HAP-1 (cell line): ENCODE results near the gene AGAP1.

Experiments
- DNase-seq, 2 experiments: peaks; one replicate each; pipeline ENCODE4 v3.0.0-alpha.2; 2016 to 2020; ENCODE audit warnings: low spot score in 2 of 2
- H3K27me3 ChIP-seq: fragments of 250-450 bp; sonication (Bioruptor Pico); 2 replicates; pipeline ENCODE4 v1.5.1; 2020; ENCODE audit warnings: low read depth, mild to moderate bottlenecking, moderate library complexity
- H3K36me3 ChIP-seq: fragments of 250-450 bp; sonication (Bioruptor Pico); replicated peaks from 2 replicates; pipeline ENCODE4 v1.5.1; 2020; ENCODE audit warnings: mild to moderate bottlenecking
- H3K4me1 ChIP-seq: fragments of 250-450 bp; sonication (Bioruptor Pico); 2 replicates; pipeline ENCODE4 v1.5.1; 2020; ENCODE audit warnings: mild to moderate bottlenecking
- H3K4me3 ChIP-seq: fragments of 250-450 bp; sonication (Bioruptor Pico); 2 replicates; pipeline ENCODE4 v1.5.1; 2020; ENCODE audit warnings: mild to moderate bottlenecking, moderate library complexity
- H3K9me3 ChIP-seq: fragments of 250-450 bp; sonication (Bioruptor Pico); 2 replicates; pipeline ENCODE4 v1.5.1; 2020; ENCODE audit warnings: mild to moderate bottlenecking, moderate library complexity
- in situ Hi-C: fragments of 300-500 bp; cut with MboI; formaldehyde crosslinking; loops from 3 replicates; pipeline ENCODE4 v1.14.3; 2020; ENCODE audit warnings: low sequenced_read_pairs, inconsistent platforms, mixed read lengths

The AGAP1 gene

DNA sequence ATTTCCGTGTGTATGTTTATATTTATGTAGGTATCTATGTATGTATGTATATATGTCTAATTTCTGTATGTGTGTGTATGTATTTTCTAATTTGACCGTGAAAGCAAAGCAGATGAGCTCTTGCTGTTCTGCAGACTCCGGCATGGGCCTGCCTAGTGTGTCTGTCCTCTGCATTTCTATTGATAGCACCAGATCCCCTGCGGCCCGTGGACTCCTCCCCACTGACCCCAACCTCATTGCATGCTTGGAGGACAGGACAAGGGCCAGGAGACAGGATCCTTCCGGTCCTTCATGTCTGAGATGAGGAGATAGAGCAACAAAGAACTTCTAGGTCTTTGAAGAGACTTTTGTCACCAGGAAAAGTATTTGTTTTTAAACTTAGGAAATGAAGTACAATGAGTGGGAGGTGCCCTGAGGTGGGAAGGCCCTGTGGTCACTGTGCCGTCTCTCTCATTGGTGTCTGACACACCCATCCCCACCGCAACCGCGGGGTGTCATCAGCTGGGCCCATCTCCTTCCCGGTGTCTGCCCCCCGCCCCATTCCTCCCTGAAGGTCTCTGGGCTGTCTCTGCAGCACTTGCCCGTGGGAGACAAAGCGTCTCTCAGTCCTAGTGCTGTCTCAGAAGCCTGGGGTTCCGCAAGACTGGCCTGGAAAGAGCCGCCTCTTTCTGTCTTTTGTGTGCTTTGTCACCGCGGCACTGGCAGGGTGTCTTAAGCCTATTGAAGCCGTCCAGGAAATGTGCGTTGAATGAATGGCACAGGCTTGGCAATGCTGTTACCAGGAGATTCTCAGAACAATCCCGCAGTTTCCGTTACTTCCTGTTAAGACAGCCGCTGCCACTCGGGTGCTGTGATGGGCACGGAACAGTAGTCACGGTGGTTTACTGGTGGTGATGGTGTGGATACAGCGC, 216.4 kb downstream of the AGAP1 start:
- DNase-seq, result no peak
- in situ Hi-C loops, result no loop called here
- no peak overlapping the region for H3K4me3 ChIP-seq
- no peaks in the 10 kb centered on the region for H3K27me3 ChIP-seq
- H3K4me1 ChIP-seq, result no peaks in the 10 kb centered on the region
- no peaks in the 10 kb centered on the region; the same call in 1 of the 2 replicates for H3K36me3 ChIP-seq
- no peaks in the 10 kb centered on the region for H3K9me3 ChIP-seq

GRCh38 chr2:235710933-235711332, 217.1 kb downstream of the AGAP1 start:
- in situ Hi-C loops, result no loop called here

GRCh38 chr2:235711527-235711926, 217.7 kb downstream of the AGAP1 start:
- Histone ChIP-seq H3K4me3 (no peak overlapping the region), H3K27me3 (no peaks in the 10 kb centered on the region), H3K36me3 (no peaks in the 10 kb centered on the region; the same call in 1 of the 2 replicates), H3K9me3 (no peaks in the 10 kb centered on the region), H3K4me1 (no peaks in the 10 kb centered on the region)
- in situ Hi-C loops, result no loop called here
- no peak for DNase-seq

More at GRCh38 chr2:235710933-235711332, 217.1 kb downstream of the AGAP1 start:
- Histone ChIP-seq H3K27me3 (no peaks in the 10 kb centered on the region), H3K9me3 (no peaks in the 10 kb centered on the region), H3K4me1 (no peaks in the 10 kb centered on the region), H3K4me3 (no peak overlapping the region), H3K36me3 (no peaks in the 10 kb centered on the region; the same call in 1 of the 2 replicates)
- no peak for DNase-seq

GRCh38 chr2:235712176-235712575, 218.3 kb downstream of the AGAP1 start:
- in situ Hi-C loops, result no loop called here
- no peaks in the 10 kb centered on the region for H3K9me3 ChIP-seq
- no peaks in the 10 kb centered on the region for H3K27me3 ChIP-seq
- DNase-seq, result no peak
- no peak overlapping the region for H3K4me3 ChIP-seq
- H3K4me1 ChIP-seq, result no peaks in the 10 kb centered on the region
- H3K36me3 ChIP-seq, result no peaks in the 10 kb centered on the region; the same call in 1 of the 2 replicates

DNA sequence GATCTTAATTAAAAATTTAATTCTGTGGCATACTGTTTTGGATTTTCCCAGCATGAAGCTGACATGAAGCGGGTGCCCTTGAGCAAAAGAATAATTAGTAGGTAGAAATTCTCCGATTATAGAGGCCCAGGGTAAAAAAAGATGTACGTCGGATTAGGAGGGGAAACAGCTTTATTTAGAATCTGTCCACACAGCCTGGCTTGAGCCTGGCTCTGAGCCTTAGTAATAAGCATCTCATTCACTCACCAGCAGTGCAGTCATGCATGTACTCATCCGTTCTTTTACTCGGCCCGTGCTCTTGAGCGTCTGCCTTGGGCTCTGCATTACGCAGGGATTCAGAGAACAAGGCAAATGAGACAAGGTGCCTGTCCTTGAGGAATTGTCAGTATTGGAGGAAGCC, 219.3 kb downstream of the AGAP1 start:
- no peak for DNase-seq
- H3K4me3 ChIP-seq, result no peak overlapping the region
- no peaks in the 10 kb centered on the region; the same call in 1 of the 2 replicates for H3K36me3 ChIP-seq
- H3K9me3 ChIP-seq, result no peaks in the 10 kb centered on the region
- H3K4me1 ChIP-seq, result no peaks in the 10 kb centered on the region
- in situ Hi-C loops, result no loop called here
- H3K27me3 ChIP-seq, result no peaks in the 10 kb centered on the region

DNA sequence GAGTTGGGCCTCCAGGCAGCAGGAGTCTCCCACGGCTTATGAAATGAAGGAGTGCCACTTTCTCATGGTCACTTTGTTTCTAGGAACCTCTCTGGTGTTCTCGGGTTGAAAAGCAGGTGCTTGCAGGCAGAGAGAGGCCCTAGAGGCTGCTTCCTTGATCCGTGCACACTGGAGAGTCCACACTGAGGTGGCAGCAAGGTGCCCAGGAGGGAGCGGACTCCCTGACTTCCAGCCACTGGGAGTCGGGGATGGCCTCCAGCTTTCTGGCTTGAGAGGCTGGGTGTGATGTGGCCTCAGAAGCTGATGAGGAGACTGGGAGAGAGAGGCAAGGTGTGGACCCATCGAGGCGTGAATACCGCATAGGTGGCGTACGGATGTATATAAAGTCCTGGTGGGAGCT, 221.8 kb downstream of the AGAP1 start:
- in situ Hi-C loops, result no loop called here
- Histone ChIP-seq H3K4me1 (no peaks in the 10 kb centered on the region), H3K9me3 (no peaks in the 10 kb centered on the region), H3K27me3 (no peaks in the 10 kb centered on the region), H3K36me3 (peaks cover 2% of the 10 kb centered on the region; the same call in 1 of the 2 replicates), H3K4me3 (no peak overlapping the region)
- no peak for DNase-seq

- 0 out of 2 replicates have a peak, but pooled peaks cover 2% of the 10 kb centered on the region for H3K36me3 ChIP-seq
- H3K4me3 ChIP-seq, result no peak overlapping the region
- no peaks in the 10 kb centered on the region for H3K9me3 ChIP-seq
- H3K4me1 ChIP-seq, result no peaks in the 10 kb centered on the region
- no peaks in the 10 kb centered on the region for H3K27me3 ChIP-seq
- no peak for DNase-seq
- in situ Hi-C loops, result no loop called here
Measured at GRCh38 chr2:235716875-235717496, 223.1 kb downstream of the AGAP1 start.

DNA sequence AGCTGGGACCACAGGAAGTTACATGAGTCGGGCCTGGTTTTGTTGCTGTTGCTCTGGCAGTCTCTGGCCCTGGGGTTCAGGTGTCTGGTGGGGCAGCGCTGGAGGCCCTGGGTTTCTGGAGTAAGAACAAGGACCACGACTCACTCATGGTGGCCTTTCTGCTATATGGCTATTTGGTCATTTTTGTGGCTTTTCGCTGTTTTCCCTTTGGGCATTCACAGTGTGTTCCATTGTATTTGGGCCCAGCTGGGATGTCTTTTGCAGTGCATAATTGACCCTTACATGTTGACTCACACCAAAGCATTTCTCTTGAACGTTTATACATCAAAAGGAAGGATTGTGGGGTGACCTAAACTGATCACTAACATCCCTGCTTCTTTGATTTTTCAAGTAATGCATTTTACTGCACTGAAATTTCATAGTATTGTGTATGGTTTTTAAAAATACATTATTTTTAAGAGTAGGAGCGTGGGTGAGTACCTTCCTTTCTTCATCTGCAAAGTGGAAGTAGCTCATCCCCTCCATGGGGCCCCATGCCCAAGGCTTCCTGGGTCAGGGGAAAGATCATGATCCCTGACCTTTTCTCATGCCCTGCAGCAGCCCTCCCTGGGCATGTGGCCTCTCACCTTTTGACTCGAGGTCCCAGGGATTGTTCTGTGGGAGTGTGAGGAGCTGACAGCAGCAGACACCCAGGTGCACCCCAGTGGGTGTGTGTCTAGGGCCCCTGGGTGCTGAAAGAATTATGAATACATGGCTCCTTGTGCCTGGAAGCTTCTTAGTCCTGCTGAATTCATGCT, 225.5 kb downstream of the AGAP1 start:
- in situ Hi-C loops, result no loop called here
- no peaks in the 10 kb centered on the region for H3K27me3 ChIP-seq
- H3K9me3 ChIP-seq, result no peaks in the 10 kb centered on the region
- DNase-seq, result no peak
- H3K4me3 ChIP-seq, result no peak overlapping the region
- 0 out of 2 replicates have a peak, but pooled peaks cover 2% of the 10 kb centered on the region for H3K36me3 ChIP-seq
- H3K4me1 ChIP-seq, result no peaks in the 10 kb centered on the region

GRCh38 chr2:235721625-235722024, 227.8 kb downstream of the AGAP1 start:
- DNase-seq, result no peak
- in situ Hi-C loops, result no loop called here
- Histone ChIP-seq H3K4me1 (no peaks in the 10 kb centered on the region), H3K4me3 (no peak overlapping the region), H3K36me3 (0 out of 2 replicates have a peak, but pooled peaks cover 2% of the 10 kb centered on the region), H3K9me3 (no peaks in the 10 kb centered on the region), H3K27me3 (no peaks in the 10 kb centered on the region)

DNA sequence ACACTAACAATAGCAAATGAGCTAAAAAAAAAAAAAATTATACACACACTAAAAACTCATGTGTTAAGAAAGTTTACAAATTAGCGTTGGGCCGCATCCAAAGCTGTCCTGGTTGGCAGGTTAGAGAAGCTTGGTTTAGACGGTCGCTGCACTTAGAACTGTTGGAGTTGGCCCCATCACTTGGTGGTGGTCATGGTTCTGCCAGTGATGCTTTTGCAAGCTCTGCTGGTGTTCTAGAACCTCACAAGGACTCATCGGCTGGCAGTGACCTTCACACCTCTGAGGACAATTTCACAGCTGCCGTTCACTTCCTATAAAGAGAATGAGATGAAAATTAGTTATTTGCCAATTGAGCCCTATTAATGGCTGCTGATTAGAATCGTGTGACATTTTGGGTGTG, 229.0 kb downstream of the AGAP1 start:
- H3K4me1 ChIP-seq, result no peaks in the 10 kb centered on the region
- no peaks in the 10 kb centered on the region for H3K27me3 ChIP-seq
- H3K36me3 ChIP-seq, result 0 out of 2 replicates have a peak, but pooled peaks cover 2% of the 10 kb centered on the region
- DNase-seq, result no peak
- in situ Hi-C loops, result no loop called here
- H3K4me3 ChIP-seq, result no peak overlapping the region
- H3K9me3 ChIP-seq, result no peaks in the 10 kb centered on the region

- Histone ChIP-seq H3K9me3 (no peaks in the 10 kb centered on the region), H3K4me3 (no peak overlapping the region), H3K36me3 (0 out of 2 replicates have a peak, but pooled peaks cover 2% of the 10 kb centered on the region), H3K4me1 (no peaks in the 10 kb centered on the region), H3K27me3 (no peaks in the 10 kb centered on the region)
- in situ Hi-C loops, result no loop called here
- no peak for DNase-seq
Measured at GRCh38 chr2:235723371-235723770, 229.5 kb downstream of the AGAP1 start.

DNA sequence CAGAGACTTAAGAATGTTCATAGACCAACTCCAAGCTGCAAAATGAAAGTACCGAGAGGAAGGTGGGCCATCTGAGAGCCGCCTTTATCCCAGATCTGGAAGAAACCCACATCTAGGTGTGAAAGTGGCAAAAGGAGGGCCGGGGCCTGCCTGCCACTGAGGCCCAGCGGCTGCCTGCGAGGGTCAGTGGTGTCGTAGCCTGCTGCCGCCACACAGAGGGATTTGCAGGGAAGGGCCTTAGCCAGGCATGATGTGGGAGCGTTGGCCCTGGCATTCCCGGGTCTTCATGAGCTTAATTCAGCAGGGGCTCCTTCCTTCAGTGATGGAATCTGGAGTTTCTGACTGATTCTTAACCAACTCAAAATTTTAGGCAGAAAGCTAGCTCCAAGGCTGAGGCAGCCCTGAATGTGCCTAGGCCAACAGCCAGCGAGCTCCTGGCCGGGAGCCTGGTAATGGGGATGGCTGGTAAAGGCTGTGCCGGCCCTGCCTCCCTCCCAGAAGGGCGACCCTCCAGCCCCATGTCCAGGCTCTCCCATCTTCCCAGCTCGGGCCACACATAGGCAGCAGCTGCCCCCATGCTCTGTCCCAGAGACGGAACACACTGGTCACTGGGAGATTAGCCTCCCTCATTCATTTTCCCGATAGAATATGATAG, 230.1 kb downstream of the AGAP1 start:
- Histone ChIP-seq H3K4me3 (no peak overlapping the region), H3K27me3 (no peaks in the 10 kb centered on the region), H3K4me1 (no peaks in the 10 kb centered on the region), H3K9me3 (no peaks in the 10 kb centered on the region), H3K36me3 (no peaks in the 10 kb centered on the region)
- DNase-seq, result no peak
- in situ Hi-C loops, result no loop called here

DNA sequence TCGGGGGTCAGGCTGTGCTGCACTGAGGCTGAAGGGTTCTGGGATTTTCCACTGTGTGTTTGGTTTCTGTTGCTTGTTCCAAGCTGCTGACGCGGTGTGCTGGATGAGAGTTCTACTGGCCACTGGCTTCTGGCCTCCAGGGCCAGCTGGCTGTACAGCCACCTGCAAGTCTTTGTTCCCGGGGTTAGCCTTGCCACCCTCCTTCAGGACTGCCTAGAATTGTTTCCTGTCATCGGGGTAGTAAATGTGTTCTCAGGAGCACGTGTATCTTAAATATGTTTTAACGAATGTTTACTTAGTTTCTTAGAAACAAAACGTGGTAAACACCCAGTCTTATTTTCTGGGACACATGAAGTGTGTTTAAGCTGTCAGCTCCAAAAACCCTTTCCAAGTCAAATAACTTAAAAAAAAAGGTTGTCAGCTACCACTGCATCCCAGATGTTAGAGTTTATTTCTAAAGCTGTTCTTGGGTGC, 231.2 kb downstream of the AGAP1 start:
- Histone ChIP-seq H3K27me3 (no peaks in the 10 kb centered on the region), H3K36me3 (no peaks in the 10 kb centered on the region), H3K4me3 (no peak overlapping the region), H3K4me1 (no peaks in the 10 kb centered on the region), H3K9me3 (no peaks in the 10 kb centered on the region)
- in situ Hi-C loops, result no loop called here
- no peak for DNase-seq
